GM19025 (cell line): Measurements from ENCODE around the gene SEMA4A.
"Not testable (repeated sequence)": the region's sequence is repeated elsewhere in the genome, so short reads cannot be mapped to it uniquely, and the experiment has no call there.

Experiments
- ATAC-seq: cut with Tn5 transposase; IDR thresholded peaks from one replicate; pipeline ENCODE4 v1.9.1; 2021; ENCODE audit warnings: mild to moderate bottlenecking, low read depth, moderate library complexity; ENCODE audit not compliant: unreplicated experiment

SEMA4A gene

GRCh38 chr1:156190265-156190664 is 36.9 kb downstream of the SEMA4A start:
- ATAC-seq: not testable (repeated sequence)

DNA sequence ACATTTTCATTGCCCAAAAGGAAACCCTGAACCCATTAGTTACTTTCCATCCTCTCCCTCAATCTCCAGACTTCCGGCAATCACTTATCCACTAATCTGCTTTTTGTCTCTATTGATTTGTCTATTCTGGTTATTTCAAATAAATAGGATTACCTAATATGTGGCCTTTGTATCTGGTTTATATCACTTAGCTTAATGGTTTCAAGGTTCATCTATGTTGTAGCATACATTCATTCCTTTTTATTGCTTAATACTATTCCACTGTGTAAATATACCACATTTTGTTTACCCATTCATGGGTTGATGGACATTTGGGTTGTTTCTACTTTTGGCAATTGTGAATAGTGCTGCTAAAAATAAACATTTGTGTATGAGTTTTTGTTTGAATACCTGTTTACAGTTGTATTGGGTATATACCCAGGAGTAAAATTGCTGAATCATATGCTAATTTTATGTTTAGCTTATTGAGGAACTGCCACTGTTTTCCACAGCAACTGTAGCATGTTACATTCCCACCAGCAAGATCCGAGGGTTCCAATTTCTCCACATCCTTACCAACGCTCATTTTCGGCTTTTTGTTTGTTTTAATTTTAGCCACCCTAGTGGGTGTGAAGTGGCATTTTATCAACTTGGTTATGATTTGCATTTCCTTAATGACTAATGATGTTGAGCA is 38.0 kb downstream of the SEMA4A start:
- ATAC-seq: no peak

GRCh38 chr1:156193208-156193487 is 39.8 kb downstream of the SEMA4A start:
- ATAC-seq: no peak

GRCh38 chr1:156193488-156194299 is 40.3 kb downstream of the SEMA4A start, which contains the start of gene SLC25A44:
SLC25A44 (plus strand) TSS chr1:156194104; CDS start chr1:156199848, 5,744 bp downstream.
- ATAC-seq: peak; percentile 86

DNA sequence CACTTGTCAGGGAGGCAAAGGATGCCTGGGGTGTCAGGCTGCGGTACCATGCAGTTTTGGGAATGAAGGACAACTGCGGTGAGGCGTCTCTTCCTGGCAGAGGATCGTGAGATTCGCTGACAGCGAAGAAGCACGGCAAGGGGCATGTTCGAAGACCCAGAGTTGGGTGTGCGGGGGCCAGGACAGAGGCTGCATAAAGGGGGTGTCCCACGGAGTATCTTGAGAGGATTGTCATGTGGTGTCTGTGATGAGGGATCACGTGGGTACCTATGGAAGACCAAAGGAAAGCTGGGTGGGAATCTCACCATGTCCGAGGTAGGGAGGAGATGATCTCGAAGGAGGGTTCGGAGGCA is 40.9 kb downstream of the SEMA4A start:
- no peak for ATAC-seq

GRCh38 chr1:156195853-156196252 is 42.5 kb downstream of the SEMA4A start:
- no peak for ATAC-seq

DNA sequence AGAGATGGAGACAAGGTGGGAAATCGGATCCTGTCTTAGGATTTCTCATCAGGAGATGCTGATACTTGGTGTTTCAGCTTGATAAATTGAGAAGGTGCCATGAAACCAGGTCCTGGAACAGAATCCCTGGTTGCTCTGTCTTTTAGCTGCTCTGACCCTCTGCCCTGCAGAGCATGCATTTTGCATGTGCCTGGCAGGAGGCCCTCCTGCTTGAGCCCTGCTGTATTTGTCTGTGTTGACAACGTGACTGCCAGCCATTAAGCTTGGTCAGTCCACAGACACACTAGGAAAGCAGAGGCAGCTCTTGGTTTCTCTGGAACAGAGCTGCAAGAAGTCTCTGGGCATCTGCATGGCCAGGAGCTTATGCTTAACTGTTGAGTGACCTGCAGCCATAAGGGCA is 43.1 kb downstream of the SEMA4A start:
- ATAC-seq: no peak

- no peak for ATAC-seq
Observed at GRCh38 chr1:156198831-156199349, 45.5 kb downstream of the SEMA4A start.

- ATAC-seq: no peak
Observed at GRCh38 chr1:156200044-156200443, 46.7 kb downstream of the SEMA4A start.

- no peak for ATAC-seq
Observed at GRCh38 chr1:156203331-156203730, 49.9 kb downstream of the SEMA4A start.

GRCh38 chr1:156204686-156205085 is 51.3 kb downstream of the SEMA4A start:
- ATAC-seq: no peak

- no peak for ATAC-seq
Observed at GRCh38 chr1:156211243-156211642, 57.9 kb downstream of the SEMA4A start.

GRCh38 chr1:156212130-156212529 is 58.7 kb downstream of the SEMA4A start:
- ATAC-seq: no peak

DNA sequence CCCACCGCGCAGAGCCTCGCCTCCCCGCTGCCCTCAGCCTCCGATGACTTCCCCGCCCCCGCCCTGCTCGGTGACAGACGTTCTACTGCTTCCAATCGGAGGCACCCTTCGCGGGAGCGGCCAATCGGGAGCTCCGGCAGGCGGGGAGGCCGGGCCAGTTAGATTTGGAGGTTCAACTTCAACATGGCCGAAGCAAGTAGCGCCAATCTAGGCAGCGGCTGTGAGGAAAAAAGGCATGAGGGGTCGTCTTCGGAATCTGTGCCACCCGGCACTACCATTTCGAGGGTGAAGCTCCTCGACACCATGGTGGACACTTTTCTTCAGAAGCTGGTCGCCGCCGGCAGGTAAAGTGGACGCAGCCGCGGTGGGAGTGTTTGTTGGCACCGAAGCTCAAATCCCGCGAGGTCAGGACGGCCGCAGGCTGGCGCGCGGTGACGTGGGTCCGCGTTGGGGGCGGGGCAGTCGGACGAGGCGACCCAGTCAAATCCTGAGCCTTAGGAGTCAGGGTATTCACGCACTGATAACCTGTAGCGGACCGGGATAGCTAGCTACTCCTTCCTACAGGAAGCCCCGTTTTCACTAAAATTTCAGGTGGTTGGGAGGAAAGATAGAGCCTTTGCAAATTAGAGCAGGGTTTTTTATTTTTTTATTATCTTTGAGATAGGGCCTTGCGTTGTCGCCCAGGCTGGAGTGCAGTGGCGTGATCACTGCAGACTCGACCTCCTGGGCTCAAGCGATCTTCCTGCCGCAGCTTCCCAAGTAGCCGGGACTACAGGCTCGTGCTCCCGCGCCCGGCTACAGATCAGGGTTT is 59.7 kb downstream of the SEMA4A start, which contains the start of gene PMF1:
TSS of gene PMF1 (plus strand) at position 175 of the 811 bp plus-strand sequence. CDS start at position 184, 9 bp downstream.
- ATAC-seq: peak; percentile 92

- no peak for ATAC-seq
Observed at GRCh38 chr1:156213644-156213966, 60.2 kb downstream of the SEMA4A start.

- ATAC-seq: no peak
Observed at GRCh38 chr1:156214024-156214748, 60.8 kb downstream of the SEMA4A start.

DNA sequence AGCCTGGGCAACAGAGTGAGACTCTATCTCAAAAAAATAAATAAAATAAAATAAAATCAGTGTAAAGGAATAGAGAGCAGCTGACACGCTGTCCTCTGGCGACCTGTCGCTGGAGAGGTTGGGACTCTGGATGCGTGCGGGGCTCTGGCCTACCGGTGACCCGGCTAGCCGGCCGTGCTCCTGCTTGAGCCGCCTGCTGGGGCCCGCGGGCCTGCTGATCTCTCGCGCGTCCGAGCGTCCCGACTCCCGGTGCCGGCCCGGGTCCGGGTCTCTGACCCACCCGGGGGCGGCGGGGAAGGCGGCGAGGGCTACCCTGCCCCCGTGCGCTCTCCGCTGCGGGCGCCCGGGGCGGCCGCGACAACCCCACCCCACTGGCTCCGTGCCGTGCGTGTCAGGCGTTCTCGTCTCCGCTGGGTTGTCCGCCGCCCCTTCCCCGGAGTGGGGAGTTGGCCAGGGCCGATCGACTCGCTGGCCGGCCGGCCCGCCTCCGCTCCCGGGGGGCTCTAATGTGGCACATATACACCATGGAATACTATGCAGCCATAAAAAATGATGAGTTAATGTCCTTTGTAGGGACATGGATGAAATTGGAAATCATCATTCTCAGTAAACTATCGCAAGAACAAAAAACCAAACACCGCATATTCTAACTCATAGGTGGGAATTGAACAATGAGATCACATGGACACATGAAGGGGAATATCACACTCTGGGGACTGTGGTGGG is 63.1 kb downstream of the SEMA4A start:
- ATAC-seq: not testable (repeated sequence)

- no peak for ATAC-seq
Observed at GRCh38 chr1:156217871-156218270, 64.5 kb downstream of the SEMA4A start.

- no peak for ATAC-seq
Observed at GRCh38 chr1:156220226-156220625, 66.8 kb downstream of the SEMA4A start.
